Thyroid gland (tissue), 4 donors: Measurements from ENCODE around the gene ABR. TPM values are rescaled to one million over a fixed set of nuclear protein-coding genes. Genes with fewer than 3 reads are reported as not detected.

Source experiments
- DNase-seq, 2 donors: peaks; one replicate each; pipeline ENCODE4 v3.0.0-alpha.2; 2019
- H3K27ac ChIP-seq, 3 donors: fragments of 200-600 bp; sonication (generic); 1 replicate in 2 of 3; 2 replicates in 1 of 3; pipeline ENCODE4 v1.5.1; 2016 to 2019; ENCODE audit warnings: mild to moderate bottlenecking in 1 of 3, moderate library complexity in 1 of 3
- H3K27me3 ChIP-seq: fragments of 200-600 bp; sonication (generic); one replicate; pipeline ENCODE4 v1.5.1; 2019
- H3K36me3 ChIP-seq, 2 donors: fragments of 200-600 bp; sonication (generic); one replicate each; pipeline ENCODE4 v1.5.1; 2016 to 2019
- H3K4me1 ChIP-seq, 2 donors: fragments of 200-600 bp; sonication (generic); one replicate each; pipeline ENCODE4 v1.5.1; 2017 to 2019
- H3K4me3 ChIP-seq, 3 donors: fragments of 200-600 bp; sonication (generic); replicated peaks in 1 of 3; 1 replicate in 2 of 3; 2 replicates in 1 of 3; pipeline ENCODE4 v1.5.1; 2016; ENCODE audit warnings: mild to moderate bottlenecking in 1 of 3
- H3K9me3 ChIP-seq: fragments of 200-600 bp; sonication (generic); one replicate; pipeline ENCODE4 v1.5.1; 2017
- POLR2A ChIP-seq, 2 donors: fragments of 450-650 bp; IDR thresholded peaks; one replicate each; pipeline ENCODE4 v1.6.1; 2017; ENCODE audit warnings: antibody characterized with exemption in 2 of 2, mild to moderate bottlenecking in 2 of 2, moderate library complexity in 1 of 2
- WGBS, 2 donors: methylation state at CpG; one replicate each; pipeline ENCODE4 v1.1.5; 2017; 5-methylcytosine and 5-hydroxymethylcytosine counted together
- intact Hi-C: fragments of 100-400 bp; cut with DNase I; formaldehyde crosslinking; loops from one replicate; pipeline ENCODE4 v1.15.1; 2023
- total RNA-seq, 4 donors: library from RNA; depleted of rRNA; stranded (reverse); fragments of >200 nt; gene quantifications; one replicate each; pipeline ENCODE4 v1.2.3, GENCODE V29; 2016
- TF ChIP-seq, protein P1 (sequence below), 6 experiments: fragments of 200-600 bp in 3 of 6; fragments of 450-650 bp in 3 of 6; sonication (generic) in 3 of 6; IDR thresholded peaks; one replicate each; pipeline ENCODE4 v1.5.1; 2016 to 2019; ENCODE audit warnings: antibody characterized with exemption in 6 of 6, mild to moderate bottlenecking in 2 of 6, inconsistent platforms in 1 of 6, moderate library complexity in 1 of 6

The ABR gene
- total RNA-seq, 4 donors from 2014 or later, result 23.7 to 33.7 (median 31.5) TPM

DNA sequence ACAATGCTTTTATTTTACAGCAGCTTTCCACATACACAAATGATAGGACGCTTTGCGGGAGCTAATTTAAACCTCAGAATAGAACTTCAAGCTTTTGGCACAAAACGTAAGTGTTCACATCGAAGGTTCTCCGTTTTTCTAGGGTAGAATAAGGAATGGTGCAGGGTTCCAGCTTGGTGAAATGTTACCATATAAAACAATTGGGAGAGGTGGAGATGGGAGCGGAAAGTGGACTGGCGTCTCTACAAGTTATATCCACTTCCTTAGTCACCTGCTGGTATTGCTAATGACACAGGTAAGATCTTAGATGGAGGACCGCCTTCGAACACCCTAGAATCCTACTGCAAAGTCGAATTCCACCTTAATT, 198.5 kb downstream of the ABR start:
- Histone ChIP-seq H3K36me3 (no peaks in the 10 kb centered on the region), H3K4me1 (peaks cover 18 to 22% of the 10 kb centered on the region in 2 donors), H3K9me3 (no peaks in the 10 kb centered on the region), H3K27ac (peak overlapping the region in 1 of 3 donors; percentile 38), H3K4me3 (no peak overlapping the region), H3K27me3 (no peaks in the 10 kb centered on the region)
- intact Hi-C loops, result loop anchor here (2.0 kb wide), 1 partner anchor 184 kb away; no protein-coding TSS in a partner anchor
- no peak for DNase-seq
- TF ChIP-seq POLR2A (IDR thresholded peaks at IDR 0.05), result no peak
- TF ChIP-seq, protein P1, sequence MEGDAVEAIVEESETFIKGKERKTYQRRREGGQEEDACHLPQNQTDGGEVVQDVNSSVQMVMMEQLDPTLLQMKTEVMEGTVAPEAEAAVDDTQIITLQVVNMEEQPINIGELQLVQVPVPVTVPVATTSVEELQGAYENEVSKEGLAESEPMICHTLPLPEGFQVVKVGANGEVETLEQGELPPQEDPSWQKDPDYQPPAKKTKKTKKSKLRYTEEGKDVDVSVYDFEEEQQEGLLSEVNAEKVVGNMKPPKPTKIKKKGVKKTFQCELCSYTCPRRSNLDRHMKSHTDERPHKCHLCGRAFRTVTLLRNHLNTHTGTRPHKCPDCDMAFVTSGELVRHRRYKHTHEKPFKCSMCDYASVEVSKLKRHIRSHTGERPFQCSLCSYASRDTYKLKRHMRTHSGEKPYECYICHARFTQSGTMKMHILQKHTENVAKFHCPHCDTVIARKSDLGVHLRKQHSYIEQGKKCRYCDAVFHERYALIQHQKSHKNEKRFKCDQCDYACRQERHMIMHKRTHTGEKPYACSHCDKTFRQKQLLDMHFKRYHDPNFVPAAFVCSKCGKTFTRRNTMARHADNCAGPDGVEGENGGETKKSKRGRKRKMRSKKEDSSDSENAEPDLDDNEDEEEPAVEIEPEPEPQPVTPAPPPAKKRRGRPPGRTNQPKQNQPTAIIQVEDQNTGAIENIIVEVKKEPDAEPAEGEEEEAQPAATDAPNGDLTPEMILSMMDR (IDR thresholded peaks at IDR 0.05), result peak in 1 of 6 experiments; percentile 7
- WGBS, 2 donors, result 36 to 38% methylated on average over 10 of the region's 10 CpGs

DNA sequence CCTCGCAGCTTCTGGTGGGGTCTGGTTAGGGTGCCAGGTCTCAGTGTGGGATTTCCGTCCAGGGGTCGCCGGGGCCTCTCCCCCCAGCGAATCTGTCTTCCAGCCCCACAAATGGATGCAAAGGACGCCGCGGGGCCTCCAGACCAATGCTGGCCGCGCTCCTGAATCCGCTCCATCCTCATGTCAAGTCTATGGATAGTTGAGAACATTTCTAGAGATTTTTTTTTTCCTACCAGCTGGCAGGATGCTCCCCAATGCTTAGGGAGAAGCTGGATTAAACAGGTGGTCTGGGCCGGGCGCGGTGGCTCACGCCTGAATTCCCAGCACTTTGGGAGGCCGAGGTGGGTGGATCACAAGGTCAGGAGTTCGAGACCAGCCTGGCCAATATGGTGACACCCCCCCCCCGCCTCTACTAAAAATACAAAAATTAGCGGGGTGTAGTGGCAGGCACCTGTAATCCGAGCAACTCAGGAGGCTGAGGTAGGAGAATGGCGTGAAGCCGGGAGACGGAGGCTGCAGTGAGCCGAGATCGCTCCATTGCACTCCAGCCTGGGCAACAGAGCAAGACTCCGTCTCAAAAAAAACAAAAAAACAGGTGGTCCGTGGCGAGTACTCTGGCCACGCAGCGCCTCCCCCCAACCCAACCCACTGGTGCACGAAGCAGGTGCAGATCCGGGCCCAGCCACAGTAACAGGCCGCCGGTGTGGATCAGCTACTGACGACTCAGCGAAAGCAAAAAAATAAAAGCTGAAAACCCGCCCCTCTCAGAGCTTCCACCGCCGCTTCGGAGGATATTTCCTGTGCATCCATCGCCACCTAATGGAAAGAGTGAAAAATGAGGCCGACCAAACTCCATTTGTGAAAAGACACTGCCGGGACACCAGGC, 199.1 kb downstream of the ABR start:
- TF ChIP-seq, protein P1 (IDR thresholded peaks at IDR 0.05), result peak; percentile 48 to 91 (median 71)
- peak in 1 of 2 donors; percentile 25 for TF ChIP-seq POLR2A (IDR thresholded peaks at IDR 0.05)
- Histone ChIP-seq H3K27ac (peak overlapping the region; percentile 76 to 81 (median 79)), H3K9me3 (no peaks in the 10 kb centered on the region), H3K4me3 (peak overlapping the region in 1 of 3 donors; percentile 28), H3K36me3 (no peaks in the 10 kb centered on the region), H3K27me3 (no peaks in the 10 kb centered on the region), H3K4me1 (peaks cover 18 to 22% of the 10 kb centered on the region in 2 donors)
- peak; percentile 79 to 83 for DNase-seq
- WGBS, 2 donors, result 31 to 32% methylated on average over 39 to 42 of the region's 43 CpGs
- intact Hi-C loops, result loop anchor here (2.0 kb wide), 1 partner anchor 184 kb away; no protein-coding TSS in a partner anchor

DNA sequence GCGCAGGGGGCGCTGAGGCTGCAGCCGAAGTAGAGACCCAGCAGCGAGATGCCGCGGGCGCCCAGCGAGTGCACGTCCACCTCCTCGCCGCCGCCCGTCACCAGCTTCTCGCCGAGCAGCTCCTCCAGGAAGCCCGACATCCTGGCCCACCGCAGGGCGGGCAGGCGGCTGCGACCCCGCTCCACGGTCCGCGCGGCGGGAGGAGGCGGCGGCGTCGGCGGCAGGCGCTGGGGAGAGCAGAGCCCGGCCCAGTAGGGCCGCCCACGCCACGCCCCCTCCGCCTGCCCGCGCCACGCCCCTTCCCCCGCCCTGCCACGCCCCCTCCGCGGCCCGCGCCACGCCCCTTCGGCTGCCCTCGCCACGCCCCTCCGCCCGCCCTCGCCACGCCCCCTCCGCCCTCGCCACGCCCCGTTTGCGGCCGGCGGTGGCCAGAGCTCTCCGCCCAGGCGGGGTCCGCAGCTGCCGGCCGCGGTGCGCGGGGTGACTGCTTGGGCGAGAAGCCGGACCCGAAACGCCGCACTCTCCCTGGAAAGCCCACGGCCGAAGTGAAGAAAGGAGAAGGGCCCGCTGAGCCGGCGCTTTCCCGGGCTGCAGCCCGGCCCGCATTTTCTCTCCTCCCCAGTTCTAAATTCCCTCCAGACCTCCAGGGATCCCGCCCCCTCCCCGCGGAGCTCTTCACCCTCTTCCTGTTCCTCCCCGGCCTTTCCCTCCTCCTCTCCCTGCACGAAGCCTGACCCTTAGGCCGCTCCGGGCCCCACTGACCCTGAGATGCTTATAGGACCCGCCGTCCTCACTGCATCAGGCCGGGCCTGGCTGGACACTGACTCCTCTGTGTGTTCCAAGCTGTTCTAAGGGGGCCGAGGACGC, 200.0 kb downstream of the ABR start, which contains the start of gene NXN:
NXN (minus strand) TSS at position 238 of the 867 bp plus-strand sequence.
- no peaks in the 10 kb centered on the region for H3K9me3 ChIP-seq
- 4 to 5% methylated on average over 25 to 28 of the region's 94 CpGs for WGBS, 2 donors
- no peaks in the 10 kb centered on the region for H3K36me3 ChIP-seq
- TF ChIP-seq, protein P1 (IDR thresholded peaks at IDR 0.05), result peak in 3 of 6 experiments; percentile 21 to 31 (median 24)
- TF ChIP-seq POLR2A (IDR thresholded peaks at IDR 0.05), result peak in 1 of 2 donors; percentile 88
- intact Hi-C loops, result loop anchor here (2.0 to 5.0 kb wide), 2 partner anchors 102 to 183 kb away; no protein-coding TSS in a partner anchor
- H3K4me3 ChIP-seq, result peak within 1 kb of the TSS in 2 of 3 donors; percentile 47 to 61
- peaks cover 18 to 22% of the 10 kb centered on the region in 2 donors for H3K4me1 ChIP-seq
- H3K27me3 ChIP-seq, result no peaks in the 10 kb centered on the region
- peak within 1 kb of the TSS; percentile 76 to 81 (median 79) for H3K27ac ChIP-seq
- DNase-seq, result peak; percentile 78 to 79

DNA sequence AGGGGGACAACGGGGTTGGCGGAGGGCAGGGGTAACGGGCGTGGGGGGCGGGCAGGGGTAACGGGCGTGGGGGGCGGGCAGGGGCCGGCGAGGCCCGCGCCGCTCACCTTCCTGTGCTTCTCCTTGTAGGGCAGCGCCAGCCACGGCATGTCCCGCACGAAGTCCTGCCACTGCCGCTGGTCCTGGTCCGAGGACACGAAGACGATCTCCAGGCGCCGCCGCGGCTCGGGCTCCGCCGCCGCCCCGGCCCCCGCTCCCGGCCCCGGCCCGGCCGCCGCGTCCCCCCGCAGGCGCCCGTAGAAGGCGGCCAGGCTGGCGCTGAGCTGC, 200.6 kb downstream of the ABR start:
- H3K4me3 ChIP-seq, result peak overlapping the region in 2 of 3 donors; percentile 19 to 61
- H3K36me3 ChIP-seq, result no peaks in the 10 kb centered on the region
- peaks cover 18 to 22% of the 10 kb centered on the region in 2 donors for H3K4me1 ChIP-seq
- no peak for DNase-seq
- WGBS, 2 donors, result 1% methylated on average over 22 of the region's 42 CpGs; no CpG with 5 or more reads in 1 of the 2 donors
- intact Hi-C loops, result loop anchor here (5.0 kb wide), 1 partner anchor 102 kb away; no protein-coding TSS in a partner anchor
- TF ChIP-seq, protein P1 (IDR thresholded peaks at IDR 0.05), result no peak
- TF ChIP-seq POLR2A (IDR thresholded peaks at IDR 0.05), result no peak
- no peaks in the 10 kb centered on the region for H3K27me3 ChIP-seq
- H3K27ac ChIP-seq, result peak overlapping the region in 1 of 3 donors; percentile 65
- no peaks in the 10 kb centered on the region for H3K9me3 ChIP-seq
